ENCODE results near the gene FBXO10. TPM values are rescaled to one million over a fixed set of nuclear protein-coding genes. Genes with fewer than 3 reads are reported as not detected.

The FBXO10 gene
- total RNA-seq, 1 donor from 2014 or later, result 68.7 TPM

- Mint-ChIP-seq H3K4me3 (ENCODE audit: unreplicated experiment) (no peak overlapping the region), H3K4me1 (ENCODE audit: low read depth, unreplicated experiment) (no peaks in the 10 kb centered on the region)
These were observed 53.2 kb downstream of the FBXO10 start for GRCh38 chr9:37522971-37523370.

GRCh38 chr9:37521111-37521510 is 55.1 kb downstream of the FBXO10 start:
- Mint-ChIP-seq H3K9me3 (ENCODE audit: unreplicated experiment) (no peaks in the 10 kb centered on the region), H3K36me3 (ENCODE audit: unreplicated experiment) (peaks cover 10% of the 10 kb centered on the region), H3K4me3 (ENCODE audit: unreplicated experiment) (no peak overlapping the region), H3K4me1 (ENCODE audit: low read depth, unreplicated experiment) (no peaks in the 10 kb centered on the region), H3K27ac (ENCODE audit: unreplicated experiment) (no peak overlapping the region), H3K27me3 (ENCODE audit: unreplicated experiment) (peaks cover 4% of the 10 kb centered on the region)
- TF ChIP-seq CTCF (IDR thresholded peaks at IDR 0.05; ENCODE audit: partially characterized antibody, unreplicated experiment), result no peak
- no peak for DNase-seq

More at GRCh38 chr9:37522971-37523370, 53.2 kb downstream of the FBXO10 start:
- DNase-seq, result no peak
- no peak for TF ChIP-seq CTCF (IDR thresholded peaks at IDR 0.05; ENCODE audit: partially characterized antibody, unreplicated experiment)
- Mint-ChIP-seq H3K36me3 (ENCODE audit: unreplicated experiment) (peaks cover 18% of the 10 kb centered on the region), H3K27ac (ENCODE audit: unreplicated experiment) (no peak overlapping the region), H3K9me3 (ENCODE audit: unreplicated experiment) (no peaks in the 10 kb centered on the region), H3K27me3 (ENCODE audit: unreplicated experiment) (peaks cover 4% of the 10 kb centered on the region)

- H3K4me1 Mint-ChIP-seq (ENCODE audit: low read depth, unreplicated experiment), result no peaks in the 10 kb centered on the region
- no peak overlapping the region for H3K4me3 Mint-ChIP-seq (ENCODE audit: unreplicated experiment)
- no peaks in the 10 kb centered on the region for H3K9me3 Mint-ChIP-seq (ENCODE audit: unreplicated experiment)
- TF ChIP-seq CTCF (IDR thresholded peaks at IDR 0.05; ENCODE audit: partially characterized antibody, unreplicated experiment), result no peak
- H3K36me3 Mint-ChIP-seq (ENCODE audit: unreplicated experiment), result peaks cover 10% of the 10 kb centered on the region
- DNase-seq, result no peak
- H3K27ac Mint-ChIP-seq (ENCODE audit: unreplicated experiment), result no peak overlapping the region
- peaks cover 4% of the 10 kb centered on the region for H3K27me3 Mint-ChIP-seq (ENCODE audit: unreplicated experiment)
These were observed 55.5 kb downstream of the FBXO10 start for GRCh38 chr9:37520641-37521040.

- Mint-ChIP-seq H3K27me3 (ENCODE audit: unreplicated experiment) (peaks cover 5% of the 10 kb centered on the region), H3K4me1 (ENCODE audit: low read depth, unreplicated experiment) (no peaks in the 10 kb centered on the region), H3K36me3 (ENCODE audit: unreplicated experiment) (peaks cover 10% of the 10 kb centered on the region), H3K4me3 (ENCODE audit: unreplicated experiment) (no peak overlapping the region), H3K9me3 (ENCODE audit: unreplicated experiment) (no peaks in the 10 kb centered on the region), H3K27ac (ENCODE audit: unreplicated experiment) (no peak overlapping the region)
- no peak for TF ChIP-seq CTCF (IDR thresholded peaks at IDR 0.05; ENCODE audit: partially characterized antibody, unreplicated experiment)
- DNase-seq, result no peak
These were observed 58.3 kb downstream of the FBXO10 start for GRCh38 chr9:37517923-37518322.

- Mint-ChIP-seq H3K9me3 (ENCODE audit: unreplicated experiment) (peaks cover 2% of the 10 kb centered on the region), H3K4me1 (ENCODE audit: low read depth, unreplicated experiment) (peaks cover 2% of the 10 kb centered on the region), H3K4me3 (ENCODE audit: unreplicated experiment) (no peak overlapping the region), H3K27me3 (ENCODE audit: unreplicated experiment) (peaks cover 3% of the 10 kb centered on the region), H3K27ac (ENCODE audit: unreplicated experiment) (no peak overlapping the region), H3K36me3 (ENCODE audit: unreplicated experiment) (peaks cover 8% of the 10 kb centered on the region)
- DNase-seq, result no peak
- TF ChIP-seq CTCF (IDR thresholded peaks at IDR 0.05; ENCODE audit: partially characterized antibody, unreplicated experiment), result no peak
These were observed 60.4 kb downstream of the FBXO10 start for GRCh38 chr9:37515620-37516258.

Measured in glutamatergic neuron (in vitro differentiated cells).